PFSK-1 (cell line): Measurements from ENCODE around the gene HSBP1.

Experiments used
- POLR2AphosphoS5 ChIP-seq: IDR thresholded peaks from 2 replicates; pipeline ENCODE4 v1.6.1; 2012; ENCODE audit warnings: low read depth, mild to moderate bottlenecking, control low read depth, low read length, moderate library complexity
- REST ChIP-seq, 2 experiments: IDR thresholded peaks; 2 replicates each; pipeline versions ENCODE4 v1.6.1 to v1.8.0; 2011 to 2012; ENCODE audit warnings: low read depth in 2 of 2, low read length in 2 of 2, control low read depth in 1 of 2, inconsistent platforms in 1 of 2, mild to moderate bottlenecking in 1 of 2, moderate library complexity in 1 of 2; ENCODE audit not compliant: insufficient read depth in 1 of 2
- TAF1 ChIP-seq: IDR thresholded peaks from 2 replicates; pipeline ENCODE4 v1.6.1; 2012; ENCODE audit warnings: low read length, control low read depth, borderline replicate concordance; ENCODE audit not compliant: insufficient read depth

DNA sequence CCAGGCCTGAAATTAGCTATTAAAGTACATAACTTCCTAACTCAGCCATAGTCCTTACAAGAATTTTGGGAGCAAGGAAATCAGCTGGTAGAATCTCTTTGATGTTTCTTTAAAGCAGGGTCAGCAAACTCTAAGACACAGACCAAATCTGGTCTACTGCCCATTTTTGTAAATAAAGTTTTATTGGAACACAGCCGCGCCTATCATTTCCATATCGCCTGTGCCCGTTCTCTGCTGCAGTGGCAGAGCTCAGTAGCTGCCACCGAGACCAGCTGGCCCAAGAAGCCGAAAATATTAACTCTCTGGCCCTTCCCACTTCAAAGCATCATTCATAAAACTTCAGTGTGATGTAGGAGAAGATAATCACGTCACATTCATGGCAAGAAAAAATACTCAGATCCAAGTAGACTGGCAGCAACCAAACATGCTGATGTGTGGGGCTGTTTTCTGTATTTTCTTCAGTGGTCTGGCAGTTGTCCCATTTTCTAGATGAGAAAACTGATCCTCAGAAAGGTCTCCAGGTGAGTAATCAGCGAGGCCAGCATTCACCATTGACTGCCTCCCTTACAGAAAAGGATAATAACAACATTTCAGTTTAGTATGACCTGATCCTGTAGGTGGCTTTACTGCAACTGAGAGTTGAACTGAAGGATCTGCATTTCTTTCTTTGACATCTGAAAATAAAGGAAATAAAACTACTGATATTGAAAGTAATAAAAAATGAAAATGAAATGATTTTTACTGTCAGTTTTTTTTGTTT, 18.0 kb upstream of the HSBP1 start:
- TF ChIP-seq TAF1 (no peak), POLR2AphosphoS5 (no peak), REST (IDR thresholded peaks at IDR 0.05; ENCODE audit: insufficient read depth in 1 of 2, low read depth in 2 of 2, low read length in 2 of 2) (no peak)
